SK-N-SH treated with all-trans-retinoic acid at 6 μM for 48 hours (cell line): ENCODE results near the gene ENTR1.

Source experiments
- ARNTL ChIP-seq: fragments of 450-650 bp; formaldehyde crosslinking; IDR thresholded peaks from 2 replicates; pipeline ENCODE4 v1.5.0; 2020; ENCODE audit warnings: low read depth, mild to moderate bottlenecking, moderate library complexity, borderline replicate concordance
- BACH2 ChIP-seq: fragments of 250-450 bp; sonication (Bioruptor Pico); IDR thresholded peaks from 2 replicates; pipeline ENCODE4 v1.9.0; 2021; ENCODE audit warnings: mild to moderate bottlenecking, borderline replicate concordance
- CREB5 ChIP-seq: fragments of 250-450 bp; sonication (Bioruptor Pico); IDR thresholded peaks from 2 replicates; pipeline ENCODE4 v1.5.1; 2020; ENCODE audit warnings: low read depth, mild to moderate bottlenecking, moderate library complexity
- CSRNP3 ChIP-seq: fragments of 250-450 bp; sonication (Bioruptor Pico); IDR thresholded peaks from 2 replicates; pipeline ENCODE4 v1.5.1; 2021; ENCODE audit warnings: mild to moderate bottlenecking, moderate library complexity
- GLIS3 ChIP-seq: fragments of 250-450 bp; sonication (Bioruptor Pico); IDR thresholded peaks from 2 replicates; pipeline ENCODE4 v1.5.0; 2020; ENCODE audit warnings: mild to moderate bottlenecking, moderate library complexity
- ISL1 ChIP-seq: fragments of 250-450 bp; sonication (Bioruptor Pico); IDR thresholded peaks from 2 replicates; pipeline ENCODE4 v2.1.2; 2022; ENCODE audit warnings: mild to moderate bottlenecking, moderate library complexity
- SNAI2 ChIP-seq: fragments of 250-450 bp; sonication (Bioruptor Pico); IDR thresholded peaks from 2 replicates; pipeline ENCODE4 v1.5.0; 2020; ENCODE audit warnings: mild to moderate bottlenecking, moderate library complexity
- ZC3H10 ChIP-seq: fragments of 250-450 bp; sonication (Bioruptor Pico); IDR thresholded peaks from 2 replicates; pipeline ENCODE4 v1.5.1; 2021; ENCODE audit warnings: mild to moderate bottlenecking, moderate library complexity
- ZFP30 ChIP-seq: fragments of 450-650 bp; formaldehyde crosslinking; IDR thresholded peaks from 2 replicates; pipeline ENCODE4 v1.5.0; 2022; ENCODE audit warnings: mild to moderate bottlenecking, moderate library complexity
- ZNF565 ChIP-seq: fragments of 450-650 bp; formaldehyde crosslinking; conservative IDR thresholded peaks from 2 replicates; pipeline ENCODE4 v1.5.0; 2020; ENCODE audit warnings: low read depth, mild to moderate bottlenecking, moderate library complexity
- TF ChIP-seq, protein P1 (sequence below): fragments of 250-450 bp; sonication (Bioruptor Pico); IDR thresholded peaks from 2 replicates; pipeline ENCODE4 v1.8.0; 2021; ENCODE audit warnings: low read depth, mild to moderate bottlenecking, moderate library complexity, borderline replicate concordance

- no peak for TF ChIP-seq SNAI2 (CRISPR knock-in tag)
- no peak for TF ChIP-seq CSRNP3 (CRISPR knock-in tag)
- no peak for TF ChIP-seq ZC3H10 (CRISPR knock-in tag)
- TF ChIP-seq ISL1 (CRISPR knock-in tag), result no peak
- TF ChIP-seq ARNTL (CRISPR knock-in tag), result no peak
- no peak for TF ChIP-seq ZFP30
- no peak for TF ChIP-seq GLIS3 (CRISPR knock-in tag)
- no peak for TF ChIP-seq BACH2
- no peak for TF ChIP-seq CREB5 (CRISPR knock-in tag)
- TF ChIP-seq, protein P1, sequence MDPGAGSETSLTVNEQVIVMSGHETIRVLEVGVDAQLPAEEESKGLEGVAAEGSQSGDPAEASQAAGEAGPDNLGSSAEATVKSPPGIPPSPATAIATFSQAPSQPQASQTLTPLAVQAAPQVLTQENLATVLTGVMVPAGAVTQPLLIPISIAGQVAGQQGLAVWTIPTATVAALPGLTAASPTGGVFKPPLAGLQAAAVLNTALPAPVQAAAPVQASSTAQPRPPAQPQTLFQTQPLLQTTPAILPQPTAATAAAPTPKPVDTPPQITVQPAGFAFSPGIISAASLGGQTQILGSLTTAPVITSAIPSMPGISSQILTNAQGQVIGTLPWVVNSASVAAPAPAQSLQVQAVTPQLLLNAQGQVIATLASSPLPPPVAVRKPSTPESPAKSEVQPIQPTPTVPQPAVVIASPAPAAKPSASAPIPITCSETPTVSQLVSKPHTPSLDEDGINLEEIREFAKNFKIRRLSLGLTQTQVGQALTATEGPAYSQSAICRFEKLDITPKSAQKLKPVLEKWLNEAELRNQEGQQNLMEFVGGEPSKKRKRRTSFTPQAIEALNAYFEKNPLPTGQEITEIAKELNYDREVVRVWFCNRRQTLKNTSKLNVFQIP (CRISPR knock-in tag), result no peak
- TF ChIP-seq ZNF565 (CRISPR knock-in tag), result no peak
Measured at GRCh38 chr9:136386018-136386417, 24.4 kb downstream of the ENTR1 start.
